Stimulated activated memory B cell treated with anti-CD40 and anti-IgM and Interleukin-4, amounts not matched to agents 10 μg/mL and 1 μg/mL and 100 μg/mL, for 72 hours (primary cell): ENCODE data around the gene PRKN.

Experiments
- ATAC-seq: fragments of 150-1000 bp; cut with Tn5 transposase; 2 replicates; pipeline ENCODE4 v1.10.0; 2021
- H3K27ac Mint-ChIP-seq: one replicate; pipeline ENCODE4 v1.8.0; 2022; ENCODE audit warnings: mild to moderate bottlenecking, mixed read lengths
- H3K27me3 Mint-ChIP-seq: one replicate; pipeline ENCODE4 v1.8.0; 2022; ENCODE audit warnings: mixed read lengths
- H3K36me3 Mint-ChIP-seq: one replicate; pipeline ENCODE4 v1.8.0; 2022; ENCODE audit warnings: mixed read lengths
- H3K4me1 Mint-ChIP-seq: one replicate; pipeline ENCODE4 v1.8.0; 2022; ENCODE audit warnings: mixed read lengths
- H3K4me3 Mint-ChIP-seq: one replicate; pipeline ENCODE4 v1.8.0; 2022; ENCODE audit warnings: mild to moderate bottlenecking, moderate library complexity, mixed read lengths
- H3K9me3 Mint-ChIP-seq: one replicate; pipeline ENCODE4 v1.8.0; 2022; ENCODE audit warnings: mixed read lengths

The PRKN gene

DNA sequence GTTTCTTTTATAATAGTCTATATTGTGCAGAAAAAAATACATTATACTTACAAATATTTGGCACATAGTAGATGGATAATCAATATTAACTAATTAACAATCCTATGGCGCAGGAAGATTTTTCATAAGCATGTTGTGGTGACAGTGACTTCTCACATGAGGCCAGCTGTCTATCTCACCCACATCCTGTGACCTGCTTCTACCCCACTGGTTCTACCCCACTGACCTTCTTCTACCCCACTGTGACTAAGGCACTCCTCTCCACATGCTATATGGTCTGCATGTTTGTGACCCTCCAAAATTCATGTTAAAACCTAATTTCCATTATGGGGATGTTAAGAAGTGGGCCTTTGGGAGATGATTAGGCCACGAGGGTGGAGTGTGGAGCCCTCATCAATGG lies 1058.9 kb downstream of the PRKN start:
- no peak for ATAC-seq
- H3K36me3 Mint-ChIP-seq: no peaks in the 10 kb centered on the region
- H3K4me1 Mint-ChIP-seq: no peaks in the 10 kb centered on the region
- no peak overlapping the region for H3K4me3 Mint-ChIP-seq
- no peak overlapping the region for H3K27ac Mint-ChIP-seq
- no peaks in the 10 kb centered on the region for H3K27me3 Mint-ChIP-seq
- no peaks in the 10 kb centered on the region for H3K9me3 Mint-ChIP-seq

DNA sequence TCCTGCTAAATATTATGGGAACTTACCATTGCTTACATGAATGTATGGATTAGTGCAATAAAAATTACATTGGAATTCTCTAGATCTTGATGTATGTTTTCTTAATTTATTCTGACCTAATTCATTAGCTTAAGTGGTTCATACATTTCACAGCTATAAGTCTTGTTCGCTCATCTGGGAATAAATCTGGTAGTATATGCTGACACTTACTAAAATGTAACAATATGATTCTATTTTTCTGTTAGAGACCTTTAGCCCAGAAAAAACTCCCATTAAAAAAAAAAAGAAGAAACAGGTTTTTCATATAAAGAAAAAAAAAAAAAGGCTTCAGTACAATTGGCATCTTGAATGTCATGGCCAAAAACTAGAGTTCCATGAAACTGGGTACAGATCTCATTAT lies 1059.6 kb downstream of the PRKN start:
- Mint-ChIP-seq H3K27me3 (no peaks in the 10 kb centered on the region), H3K36me3 (no peaks in the 10 kb centered on the region), H3K4me1 (no peaks in the 10 kb centered on the region), H3K27ac (no peak overlapping the region), H3K9me3 (no peaks in the 10 kb centered on the region), H3K4me3 (no peak overlapping the region)
- no peak for ATAC-seq

DNA sequence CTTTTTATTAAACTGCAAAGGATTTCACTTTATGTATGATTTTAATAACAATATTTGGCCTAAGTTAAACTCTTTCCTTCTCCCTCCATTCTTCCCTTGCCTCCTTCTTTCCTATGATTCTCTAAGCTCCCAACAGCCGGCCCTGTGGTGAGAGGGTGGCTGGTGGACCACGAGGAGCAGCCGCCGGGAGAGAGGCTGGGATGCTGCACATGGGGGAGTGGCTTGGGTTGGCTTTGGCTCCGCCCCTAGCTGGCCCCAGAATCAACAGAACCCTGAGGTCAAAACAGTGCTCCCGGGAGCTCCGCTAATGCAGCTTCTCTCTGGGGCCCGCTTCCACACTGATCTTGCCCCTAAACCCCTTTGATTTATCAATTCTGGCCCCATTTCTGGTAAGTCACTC lies 1063.9 kb downstream of the PRKN start:
- H3K27ac Mint-ChIP-seq: no peak overlapping the region
- no peaks in the 10 kb centered on the region for H3K36me3 Mint-ChIP-seq
- H3K4me3 Mint-ChIP-seq: no peak overlapping the region
- no peaks in the 10 kb centered on the region for H3K4me1 Mint-ChIP-seq
- no peaks in the 10 kb centered on the region for H3K27me3 Mint-ChIP-seq
- H3K9me3 Mint-ChIP-seq: no peaks in the 10 kb centered on the region
- ATAC-seq: no peak

DNA sequence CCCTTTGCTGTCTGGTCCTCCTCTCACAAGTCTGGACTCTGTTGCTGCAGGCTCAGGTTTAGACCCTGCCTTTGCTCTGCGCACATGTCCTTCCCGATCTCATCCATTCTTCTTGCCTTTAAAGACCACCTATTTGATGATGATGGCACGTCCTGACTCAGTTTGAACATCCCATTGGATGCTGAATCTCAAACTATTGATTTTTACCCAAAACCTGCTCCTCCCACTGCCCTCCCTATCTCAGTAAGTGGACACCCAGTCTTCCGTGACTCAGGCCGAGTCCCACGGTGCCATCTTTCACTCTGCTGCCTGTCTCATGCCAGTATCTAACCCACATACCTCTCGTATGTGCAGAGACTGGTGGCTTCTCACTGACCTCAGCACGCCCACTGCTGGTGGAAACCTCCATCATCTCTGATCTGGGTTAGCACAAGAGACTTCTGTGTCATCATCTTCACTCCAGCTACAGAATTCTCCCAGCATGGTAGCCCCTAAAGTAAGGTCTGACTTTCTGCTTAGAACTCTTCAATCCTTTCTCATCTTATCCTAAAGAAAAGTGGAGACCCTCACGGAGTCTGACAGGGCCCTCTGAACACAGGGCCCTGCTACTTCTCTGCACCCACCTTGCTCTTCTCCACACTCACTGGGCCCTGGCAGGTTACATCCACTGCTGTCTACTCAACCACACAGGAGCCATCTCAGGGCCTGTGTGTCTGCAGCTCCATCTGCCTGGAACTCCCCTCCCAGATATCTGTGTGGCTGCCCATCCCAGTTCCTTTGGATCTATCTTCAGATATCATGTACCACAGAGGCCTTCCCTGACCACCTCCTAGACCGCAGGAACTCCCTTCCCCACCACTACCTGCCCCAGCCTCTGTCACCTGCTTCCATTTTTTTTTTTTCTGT lies 1066.6 kb downstream of the PRKN start:
- H3K36me3 Mint-ChIP-seq: no peaks in the 10 kb centered on the region
- no peaks in the 10 kb centered on the region for H3K27me3 Mint-ChIP-seq
- no peak overlapping the region for H3K4me3 Mint-ChIP-seq
- no peaks in the 10 kb centered on the region for H3K9me3 Mint-ChIP-seq
- no peaks in the 10 kb centered on the region for H3K4me1 Mint-ChIP-seq
- no peak for ATAC-seq
- no peak overlapping the region for H3K27ac Mint-ChIP-seq

DNA sequence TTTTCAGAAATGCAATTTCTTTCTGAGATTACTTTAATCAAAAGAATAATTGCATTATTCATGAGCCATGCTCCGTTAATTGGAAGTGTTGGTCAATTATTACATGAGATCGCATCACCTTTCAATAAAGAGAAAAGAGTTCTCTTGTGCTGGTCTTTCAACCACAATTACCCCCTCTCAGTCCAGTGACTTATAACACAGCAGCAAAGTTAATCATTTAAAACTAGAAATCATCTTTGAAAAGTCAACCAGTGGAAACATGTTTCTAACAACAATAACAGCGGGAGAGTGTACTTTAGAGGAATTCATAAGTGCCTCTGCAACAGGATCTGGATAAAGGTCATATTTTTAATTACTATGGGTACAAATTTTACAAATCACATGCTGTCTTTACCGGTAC lies 1069.4 kb downstream of the PRKN start:
- no peaks in the 10 kb centered on the region for H3K27me3 Mint-ChIP-seq
- no peaks in the 10 kb centered on the region for H3K36me3 Mint-ChIP-seq
- no peaks in the 10 kb centered on the region for H3K9me3 Mint-ChIP-seq
- H3K27ac Mint-ChIP-seq: no peak overlapping the region
- no peak overlapping the region for H3K4me3 Mint-ChIP-seq
- H3K4me1 Mint-ChIP-seq: no peaks in the 10 kb centered on the region
- no peak for ATAC-seq

DNA sequence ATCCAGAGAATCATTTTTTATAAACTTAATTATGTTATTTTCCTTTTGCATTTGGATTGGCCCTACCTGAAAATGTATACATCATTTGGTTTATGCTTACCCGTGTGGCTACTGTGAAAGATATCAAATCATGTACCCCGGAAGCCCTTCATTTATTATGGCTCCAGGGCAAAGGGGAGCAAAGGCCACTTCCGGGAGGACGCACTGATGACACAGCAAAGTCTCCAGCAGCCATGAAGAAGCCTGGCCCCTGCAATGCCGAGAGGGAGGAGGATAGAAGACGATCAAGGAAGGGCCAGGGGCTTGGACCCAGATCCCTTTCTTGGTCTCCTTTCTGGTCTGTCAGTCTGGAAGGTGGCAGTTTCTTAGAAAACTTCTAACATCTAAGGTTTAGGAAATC lies 1073.4 kb downstream of the PRKN start:
- no peaks in the 10 kb centered on the region for H3K36me3 Mint-ChIP-seq
- no peaks in the 10 kb centered on the region for H3K27me3 Mint-ChIP-seq
- H3K4me1 Mint-ChIP-seq: no peaks in the 10 kb centered on the region
- H3K4me3 Mint-ChIP-seq: no peak overlapping the region
- ATAC-seq: no peak
- peaks cover 3% of the 10 kb centered on the region for H3K9me3 Mint-ChIP-seq
- no peak overlapping the region for H3K27ac Mint-ChIP-seq

DNA sequence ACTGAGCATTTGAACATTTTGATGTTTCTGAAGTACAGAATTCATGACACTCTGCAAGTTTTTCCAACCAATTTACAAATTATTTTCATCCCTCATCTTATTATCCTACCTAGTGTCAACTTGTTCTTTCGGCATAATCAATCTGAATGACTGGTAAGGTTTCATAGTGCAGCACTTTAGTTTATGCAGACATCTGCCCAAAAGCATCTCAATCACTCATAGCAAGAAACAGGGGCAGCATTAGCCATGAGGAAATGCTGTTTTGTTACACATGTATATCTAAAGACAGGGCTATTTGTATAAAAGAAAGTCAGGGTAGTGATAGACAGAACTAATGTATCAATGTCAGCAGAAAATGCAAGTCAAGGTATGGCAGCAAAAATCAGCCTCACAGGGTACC lies 1075.6 kb downstream of the PRKN start:
- Mint-ChIP-seq H3K36me3 (no peaks in the 10 kb centered on the region), H3K4me3 (no peak overlapping the region), H3K4me1 (no peaks in the 10 kb centered on the region), H3K9me3 (peaks cover 3% of the 10 kb centered on the region), H3K27me3 (no peaks in the 10 kb centered on the region), H3K27ac (no peak overlapping the region)
- no peak for ATAC-seq

DNA sequence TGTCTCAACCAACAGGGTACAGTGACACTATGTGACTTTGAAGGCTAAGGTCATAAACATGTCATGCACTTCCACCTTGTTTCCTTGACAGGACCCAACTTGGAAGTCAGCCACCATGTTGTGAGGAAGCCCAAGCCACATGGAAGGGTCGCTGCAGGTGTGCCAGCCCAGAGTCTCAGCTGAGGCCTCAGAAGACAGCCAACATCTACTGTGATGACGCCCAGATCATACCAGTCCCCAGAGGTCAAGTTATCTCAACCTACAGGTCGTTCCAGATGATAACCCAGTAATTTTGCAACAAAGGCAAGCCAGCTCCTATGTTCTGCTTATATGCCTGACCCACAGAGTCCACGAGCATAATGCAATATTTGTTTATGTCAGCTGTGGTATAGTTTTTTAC lies 1077.7 kb downstream of the PRKN start:
- Mint-ChIP-seq H3K27me3 (no peaks in the 10 kb centered on the region), H3K4me1 (no peaks in the 10 kb centered on the region), H3K9me3 (peaks cover 12% of the 10 kb centered on the region), H3K4me3 (no peak overlapping the region), H3K36me3 (no peaks in the 10 kb centered on the region), H3K27ac (no peak overlapping the region)
- no peak for ATAC-seq

DNA sequence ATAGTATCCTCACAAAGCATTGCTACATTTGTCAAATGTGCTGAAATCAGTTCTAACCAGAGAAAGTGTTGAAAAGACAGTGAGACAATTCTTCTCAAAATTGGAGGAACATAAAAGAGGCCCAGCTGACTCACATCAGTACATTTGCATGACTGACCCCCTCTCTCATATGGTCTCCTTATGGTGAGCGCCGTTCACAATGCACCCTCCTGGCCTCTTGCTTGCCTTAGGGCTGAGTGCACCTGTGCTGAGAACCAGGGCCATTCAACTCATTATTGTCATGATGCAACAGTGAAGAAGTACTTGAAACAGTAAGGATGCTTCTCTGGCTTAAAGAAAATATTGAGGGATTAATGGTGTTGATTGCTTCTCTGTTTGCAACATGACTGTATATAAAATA lies 1078.5 kb downstream of the PRKN start:
- Mint-ChIP-seq H3K27me3 (no peaks in the 10 kb centered on the region), H3K4me1 (no peaks in the 10 kb centered on the region), H3K4me3 (no peak overlapping the region), H3K9me3 (peaks cover 12% of the 10 kb centered on the region), H3K36me3 (no peaks in the 10 kb centered on the region), H3K27ac (no peak overlapping the region)
- no peak for ATAC-seq

DNA sequence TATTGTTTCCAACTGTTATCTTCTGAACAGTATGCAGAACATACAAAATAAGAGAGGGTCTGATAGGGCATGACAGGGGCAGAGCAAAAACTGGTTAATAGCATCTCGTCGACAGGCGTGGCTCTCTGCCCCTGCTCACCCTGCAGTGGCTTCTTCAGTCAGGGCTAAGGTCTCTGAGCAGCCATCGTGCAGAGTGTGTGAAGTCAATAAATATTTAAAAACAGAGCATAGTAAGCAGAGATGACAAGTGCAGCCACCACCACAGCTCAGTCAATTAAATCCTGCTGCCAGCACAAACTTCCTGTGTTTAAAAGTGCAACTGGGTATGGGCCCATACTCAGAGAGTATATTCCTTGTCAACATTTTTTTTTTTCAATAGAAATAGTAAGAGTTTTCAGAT lies 1080.3 kb downstream of the PRKN start:
- no peak for ATAC-seq
- H3K36me3 Mint-ChIP-seq: no peaks in the 10 kb centered on the region
- H3K9me3 Mint-ChIP-seq: peaks cover 12% of the 10 kb centered on the region
- H3K4me1 Mint-ChIP-seq: no peaks in the 10 kb centered on the region
- no peak overlapping the region for H3K27ac Mint-ChIP-seq
- no peak overlapping the region for H3K4me3 Mint-ChIP-seq
- H3K27me3 Mint-ChIP-seq: no peaks in the 10 kb centered on the region

DNA sequence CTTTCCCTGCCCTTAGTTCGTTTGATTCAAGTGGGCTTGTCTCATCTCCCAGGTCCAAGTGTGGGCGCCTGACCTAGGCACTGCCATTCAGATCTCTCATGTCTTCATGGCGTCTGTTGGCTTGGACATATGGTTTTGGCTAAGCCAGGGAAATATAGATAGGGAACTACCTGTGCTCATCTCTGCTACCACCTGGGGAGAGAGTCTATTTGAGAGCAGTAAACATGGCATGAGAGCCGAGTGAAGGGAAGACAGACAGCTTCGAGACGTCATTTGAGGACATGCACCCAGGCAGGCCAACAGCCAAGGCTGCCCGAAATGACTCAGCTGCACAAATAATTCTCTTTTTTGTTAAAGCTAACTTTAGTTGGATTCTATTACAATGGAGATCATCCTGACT lies 1083.0 kb downstream of the PRKN start:
- Mint-ChIP-seq H3K9me3 (peaks cover 8% of the 10 kb centered on the region), H3K4me3 (no peak overlapping the region), H3K27me3 (no peaks in the 10 kb centered on the region), H3K27ac (no peak overlapping the region), H3K36me3 (no peaks in the 10 kb centered on the region), H3K4me1 (no peaks in the 10 kb centered on the region)
- no peak for ATAC-seq

DNA sequence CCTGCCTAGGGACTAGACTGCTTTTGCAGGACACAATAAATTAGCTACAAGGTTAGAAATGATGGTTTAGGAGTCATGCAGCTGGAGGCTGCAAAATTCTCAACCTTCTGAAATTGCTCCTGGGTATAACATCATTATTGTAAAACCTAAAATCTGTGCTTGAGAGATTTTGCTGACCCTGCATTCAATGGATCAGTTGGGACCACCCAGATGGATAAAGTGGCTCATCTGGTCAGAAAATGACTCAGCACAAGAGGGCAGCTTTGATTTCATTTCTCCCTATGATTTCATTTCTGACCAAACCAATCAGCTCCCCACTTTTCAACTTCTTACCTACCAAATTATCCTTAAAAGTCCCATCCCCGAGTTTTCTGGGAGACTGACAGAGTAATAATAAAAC lies 1086.4 kb downstream of the PRKN start:
- H3K9me3 Mint-ChIP-seq: peaks cover 8% of the 10 kb centered on the region
- H3K36me3 Mint-ChIP-seq: no peaks in the 10 kb centered on the region
- no peak overlapping the region for H3K27ac Mint-ChIP-seq
- no peak overlapping the region for H3K4me3 Mint-ChIP-seq
- no peaks in the 10 kb centered on the region for H3K27me3 Mint-ChIP-seq
- ATAC-seq: no peak
- H3K4me1 Mint-ChIP-seq: no peaks in the 10 kb centered on the region

DNA sequence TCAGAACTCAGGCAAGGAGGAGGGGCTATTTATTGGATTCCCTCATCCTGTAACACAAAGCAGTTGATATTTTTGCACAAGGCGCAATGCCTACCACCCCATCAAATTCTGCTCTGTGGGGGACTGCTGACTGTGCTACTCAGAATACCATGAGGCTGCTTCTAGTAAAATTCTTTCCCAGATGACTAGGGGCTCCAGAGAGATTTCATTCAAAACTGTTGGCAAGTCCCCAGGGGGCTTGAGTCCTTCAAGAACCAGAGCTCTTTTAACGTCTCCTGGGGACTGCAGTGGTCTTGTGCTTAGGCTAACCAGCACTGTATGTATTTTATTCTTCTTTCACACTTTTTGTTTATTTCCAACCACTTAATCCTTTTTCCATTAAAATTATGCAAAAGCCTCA lies 1087.8 kb downstream of the PRKN start:
- Mint-ChIP-seq H3K27me3 (no peaks in the 10 kb centered on the region), H3K4me1 (no peaks in the 10 kb centered on the region), H3K4me3 (no peak overlapping the region), H3K27ac (no peak overlapping the region), H3K36me3 (no peaks in the 10 kb centered on the region), H3K9me3 (peaks cover 3% of the 10 kb centered on the region)
- ATAC-seq: no peak

DNA sequence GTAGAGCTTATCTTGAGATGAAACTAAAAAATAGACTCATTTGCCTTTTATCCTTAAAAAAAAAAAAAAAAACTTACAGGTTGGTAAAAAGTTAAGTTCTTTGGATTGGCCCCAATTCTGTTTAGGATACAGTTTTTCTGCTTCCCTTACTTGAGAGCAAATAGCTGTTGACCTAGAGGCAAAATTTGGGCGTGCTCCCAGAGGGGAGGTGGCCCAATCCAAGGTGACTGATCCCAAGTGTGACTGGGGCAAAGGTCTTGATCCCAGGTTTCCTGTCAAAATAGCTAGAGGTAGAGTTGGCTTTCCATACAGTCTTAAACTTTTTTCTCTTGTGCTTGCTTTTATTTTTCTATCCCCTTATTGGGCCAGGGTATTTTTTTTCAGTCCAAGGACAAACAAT lies 1089.9 kb downstream of the PRKN start:
- ATAC-seq: no peak
- Mint-ChIP-seq H3K27me3 (no peaks in the 10 kb centered on the region), H3K36me3 (no peaks in the 10 kb centered on the region), H3K27ac (no peak overlapping the region), H3K4me1 (no peaks in the 10 kb centered on the region), H3K9me3 (peaks cover 3% of the 10 kb centered on the region), H3K4me3 (no peak overlapping the region)

DNA sequence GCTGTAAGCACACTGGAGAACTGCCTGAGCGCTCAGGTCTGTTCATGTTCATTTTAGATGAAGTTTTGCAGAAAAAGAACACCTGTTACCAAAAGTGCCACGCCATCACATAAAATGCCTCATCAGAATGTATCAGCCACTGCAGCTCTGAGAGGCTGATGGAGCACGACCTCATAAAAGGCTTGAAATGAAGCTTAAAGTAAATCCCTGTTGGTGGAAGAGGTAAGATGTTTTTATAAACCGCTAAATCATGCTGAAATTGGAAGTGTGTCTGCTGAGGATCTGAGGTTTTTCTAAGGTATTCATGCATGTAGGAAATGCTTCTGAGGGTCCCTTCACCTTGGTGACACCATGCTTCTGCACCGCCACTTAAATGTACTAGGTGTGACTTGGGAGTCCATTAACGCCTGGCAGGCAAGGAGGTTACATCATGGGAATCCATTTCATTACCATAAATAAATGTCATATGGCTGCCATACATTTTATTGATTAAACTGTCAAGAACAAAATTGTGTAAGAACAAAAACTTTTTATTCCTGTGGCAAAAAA lies 1090.6 kb downstream of the PRKN start:
- H3K4me1 Mint-ChIP-seq: no peaks in the 10 kb centered on the region
- ATAC-seq: no peak
- no peak overlapping the region for H3K27ac Mint-ChIP-seq

DNA sequence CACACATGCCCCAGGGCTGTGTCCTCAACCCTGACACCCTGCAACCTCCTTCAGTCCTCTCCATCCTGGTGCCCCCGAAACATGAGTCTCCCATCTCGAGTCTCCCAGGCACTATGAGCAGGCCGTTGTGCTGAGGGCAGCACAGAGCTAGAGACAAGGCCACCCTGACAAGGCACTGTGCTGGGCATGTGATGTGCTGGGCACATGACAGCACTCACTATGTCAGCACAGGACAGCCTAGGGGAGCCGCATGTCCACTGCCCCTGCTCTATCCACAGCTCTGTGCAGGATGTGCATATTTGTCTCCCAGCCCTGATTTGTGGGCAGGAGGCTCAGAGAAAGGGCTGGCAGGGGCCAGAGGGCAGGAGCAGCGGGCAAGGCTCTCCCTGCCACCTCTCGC lies 1091.6 kb downstream of the PRKN start:
- Mint-ChIP-seq H3K4me1 (no peaks in the 10 kb centered on the region), H3K36me3 (no peaks in the 10 kb centered on the region), H3K27me3 (no peaks in the 10 kb centered on the region), H3K9me3 (peaks cover 3% of the 10 kb centered on the region), H3K4me3 (no peak overlapping the region), H3K27ac (no peak overlapping the region)
- no peak for ATAC-seq

More for the DNA sequence above, 1090.6 kb downstream of the PRKN start:
- H3K9me3 Mint-ChIP-seq: peaks cover 3% of the 10 kb centered on the region
- no peaks in the 10 kb centered on the region for H3K36me3 Mint-ChIP-seq
- no peak overlapping the region for H3K4me3 Mint-ChIP-seq
- no peaks in the 10 kb centered on the region for H3K27me3 Mint-ChIP-seq
